ENCODE results near the gene CDC42EP2.

Gene CDC42EP2

GRCh38 chr11:65314501-65315203 lies at the start of gene CDC42EP2:
Gene CDC42EP2 (plus strand): TSS chr11:65314866. CDS start chr11:65320899, 6,033 bp downstream.
- peak; percentile 63 for DNase-seq

GRCh38 chr11:65266210-65266609 lies 48.5 kb upstream of the CDC42EP2 start:
- DNase-seq: no peak

GRCh38 chr11:65274735-65275682 lies 39.7 kb upstream of the CDC42EP2 start:
- DNase-seq: peak; percentile 60

- no peak for DNase-seq
Measured at GRCh38 chr11:65275906-65276305, 38.8 kb upstream of the CDC42EP2 start.

- no peak for DNase-seq
Measured at GRCh38 chr11:65277631-65278277, 36.9 kb upstream of the CDC42EP2 start.

GRCh38 chr11:65278356-65278755 lies 36.3 kb upstream of the CDC42EP2 start:
- no peak for DNase-seq

GRCh38 chr11:65279279-65279678 lies 35.4 kb upstream of the CDC42EP2 start:
- no peak for DNase-seq

- DNase-seq: no peak
Measured at GRCh38 chr11:65279741-65280440, 34.8 kb upstream of the CDC42EP2 start.

GRCh38 chr11:65280646-65281045 lies 34.0 kb upstream of the CDC42EP2 start:
- no peak for DNase-seq

GRCh38 chr11:65286686-65287085 lies 28.0 kb upstream of the CDC42EP2 start:
- DNase-seq: no peak

GRCh38 chr11:65287601-65288000 lies 27.1 kb upstream of the CDC42EP2 start:
- no peak for DNase-seq

GRCh38 chr11:65288706-65289536 lies 25.7 kb upstream of the CDC42EP2 start:
- peak; percentile 9 for DNase-seq

- no peak for DNase-seq
Measured at GRCh38 chr11:65290448-65291165, 24.1 kb upstream of the CDC42EP2 start.

- no peak for DNase-seq
Measured at GRCh38 chr11:65291613-65292012, 23.1 kb upstream of the CDC42EP2 start.

GRCh38 chr11:65292890-65293289 lies 21.8 kb upstream of the CDC42EP2 start:
- DNase-seq: no peak

- DNase-seq: no peak
Measured at GRCh38 chr11:65293909-65294381, 20.7 kb upstream of the CDC42EP2 start.

GRCh38 chr11:65295001-65295400 lies 19.7 kb upstream of the CDC42EP2 start:
- no peak for DNase-seq

- no peak for DNase-seq
Measured at GRCh38 chr11:65295571-65296341, 18.9 kb upstream of the CDC42EP2 start.

GRCh38 chr11:65297026-65297672 lies 17.5 kb upstream of the CDC42EP2 start:
- no peak for DNase-seq

GRCh38 chr11:65298131-65298535 lies 16.5 kb upstream of the CDC42EP2 start:
- no peak for DNase-seq

All from NCI-H2227 treated with DMSO at 0.1 percent for 48 hours (cell line).